HG02852 (cell line): ENCODE results near the gene CKAP2.
"Not testable (repeated sequence)": the region's sequence is repeated elsewhere in the genome, so short reads cannot be mapped to it uniquely, and the experiment has no call there.

Experiments used
- ATAC-seq: cut with Tn5 transposase; IDR thresholded peaks from one replicate; pipeline ENCODE4 v1.9.1; 2021; ENCODE audit warnings: mild to moderate bottlenecking, moderate library complexity; ENCODE audit not compliant: unreplicated experiment

The CKAP2 gene

DNA sequence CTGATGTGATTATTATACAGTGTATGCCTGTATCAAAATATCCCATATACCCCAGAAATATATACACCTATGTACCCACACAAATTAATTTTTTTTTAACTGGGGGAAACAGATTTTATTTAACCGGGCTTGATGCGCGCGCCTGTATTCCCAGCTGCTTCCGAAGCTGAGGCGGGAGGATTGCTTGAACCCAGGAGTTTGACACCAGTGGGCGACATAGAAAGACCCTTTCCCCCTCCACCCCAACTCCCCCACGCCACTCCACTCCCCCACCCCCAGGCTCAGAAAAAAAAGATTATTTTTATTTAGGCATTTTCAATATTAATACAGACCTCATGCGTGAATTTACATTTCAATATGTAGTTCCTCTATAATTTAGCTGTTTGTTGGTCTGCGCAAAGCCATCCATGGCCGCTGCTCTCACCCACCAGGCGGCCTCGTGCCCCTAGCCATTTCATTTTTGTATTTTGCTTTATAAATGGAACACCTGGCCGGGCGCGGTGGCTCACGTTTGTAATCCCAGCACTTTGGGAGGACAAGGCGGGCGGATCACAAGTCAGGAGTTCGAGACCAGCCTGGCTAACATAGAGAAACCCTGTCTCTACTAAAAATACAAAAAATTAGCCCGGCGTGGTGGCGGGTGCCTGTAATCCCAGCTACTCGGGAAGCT, 4.0 kb upstream of the CKAP2 start:
- ATAC-seq, result no peak

GRCh38 chr13:52452470-52452869, 2.8 kb upstream of the CKAP2 start:
- no peak for ATAC-seq

DNA sequence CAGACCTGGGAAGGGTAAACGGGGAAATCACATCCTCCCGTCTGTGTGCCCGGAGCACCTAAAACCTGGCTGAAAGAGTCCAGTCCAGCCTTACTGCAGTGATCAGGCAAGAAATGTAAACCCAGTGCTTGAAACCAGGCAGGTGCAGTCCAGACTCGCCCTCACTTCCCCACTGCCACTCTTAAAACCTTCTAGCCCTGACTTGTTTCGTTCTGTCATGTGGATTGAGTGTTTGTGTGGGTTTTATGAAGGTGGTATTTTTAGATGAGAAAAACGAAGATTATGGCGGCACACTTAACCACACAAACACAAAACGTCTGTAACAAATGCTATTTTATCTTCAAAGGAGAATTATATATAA, 839 bp upstream of the CKAP2 start:
- peak; percentile 28 for ATAC-seq

DNA sequence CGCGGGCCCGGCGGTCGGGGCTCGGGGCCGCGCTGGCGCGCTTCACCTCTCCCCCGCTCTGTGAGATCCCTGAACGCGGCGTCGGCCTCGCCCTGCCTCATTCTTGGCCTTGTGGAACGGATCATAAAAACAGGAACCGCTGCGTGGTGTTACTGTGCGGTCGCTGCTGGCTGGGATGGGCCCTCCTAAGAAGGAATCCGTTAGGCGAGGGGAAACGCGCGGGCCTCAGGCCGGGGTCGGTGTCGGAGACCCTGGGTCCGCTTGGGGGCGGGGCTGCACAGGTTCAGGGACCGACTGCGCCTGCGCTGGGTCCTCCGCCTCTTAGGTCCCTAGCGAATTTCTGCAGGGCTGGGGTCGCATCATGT, 381 bp downstream of the CKAP2 start:
- peak; percentile 24 for ATAC-seq

DNA sequence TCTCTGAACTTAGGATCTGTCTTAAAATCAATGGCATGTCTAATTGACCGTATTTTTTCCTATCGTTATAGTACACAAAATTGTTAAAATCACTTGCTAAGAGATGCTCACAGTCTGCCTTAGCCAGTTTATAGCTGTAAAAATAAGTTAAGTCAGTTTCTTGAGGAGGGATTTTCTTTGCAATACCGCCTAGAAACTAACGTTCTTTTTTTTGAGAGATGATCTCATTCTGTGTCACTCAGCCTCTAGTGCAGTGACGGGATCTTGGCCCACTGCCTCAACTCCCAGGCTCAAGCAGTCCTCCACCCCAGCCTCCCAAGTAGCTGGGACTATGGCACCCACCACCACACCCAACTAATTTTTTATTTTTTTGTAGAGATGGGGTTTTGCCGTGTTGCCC, 4.4 kb downstream of the CKAP2 start:
- ATAC-seq, result no peak

DNA sequence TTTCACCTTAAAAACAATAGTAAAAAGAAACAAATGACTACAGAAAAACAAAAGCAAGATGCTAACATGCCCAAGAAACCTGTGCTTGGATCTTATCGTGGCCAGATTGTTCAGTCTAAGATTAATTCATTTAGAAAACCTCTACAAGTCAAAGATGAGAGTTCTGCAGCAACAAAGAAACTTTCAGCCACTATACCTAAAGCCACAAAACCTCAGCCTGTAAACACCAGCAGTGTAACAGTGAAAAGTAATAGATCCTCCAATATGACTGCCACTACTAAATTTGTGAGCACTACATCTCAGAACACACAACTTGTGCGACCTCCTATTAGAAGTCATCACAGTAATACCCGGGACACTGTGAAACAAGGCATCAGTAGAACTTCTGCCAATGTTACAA, 6.0 kb downstream of the CKAP2 start:
- ATAC-seq, result peak; percentile 47

DNA sequence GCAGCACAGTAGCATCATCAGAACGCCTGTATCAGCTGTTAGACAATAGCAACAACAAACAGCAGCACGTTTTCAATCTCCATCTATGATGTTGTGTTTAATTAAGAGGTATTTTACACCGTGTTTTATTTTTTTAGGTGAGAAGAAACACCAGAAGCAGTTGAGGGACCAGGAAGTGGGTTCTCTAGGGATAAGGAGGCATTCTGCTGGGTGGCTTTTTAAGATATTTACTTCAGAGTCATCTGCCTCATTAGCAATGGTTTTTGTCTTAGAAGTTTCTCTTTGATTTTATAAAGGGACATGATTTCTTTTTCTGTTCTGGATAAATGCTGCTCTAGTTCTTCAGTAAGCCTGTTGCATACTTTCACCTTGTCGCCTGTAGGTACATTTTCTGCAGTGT, 8.2 kb downstream of the CKAP2 start:
- ATAC-seq, result no peak

- ATAC-seq, result not testable (repeated sequence)
These were observed 13.2 kb downstream of the CKAP2 start for GRCh38 chr13:52468487-52468886.

DNA sequence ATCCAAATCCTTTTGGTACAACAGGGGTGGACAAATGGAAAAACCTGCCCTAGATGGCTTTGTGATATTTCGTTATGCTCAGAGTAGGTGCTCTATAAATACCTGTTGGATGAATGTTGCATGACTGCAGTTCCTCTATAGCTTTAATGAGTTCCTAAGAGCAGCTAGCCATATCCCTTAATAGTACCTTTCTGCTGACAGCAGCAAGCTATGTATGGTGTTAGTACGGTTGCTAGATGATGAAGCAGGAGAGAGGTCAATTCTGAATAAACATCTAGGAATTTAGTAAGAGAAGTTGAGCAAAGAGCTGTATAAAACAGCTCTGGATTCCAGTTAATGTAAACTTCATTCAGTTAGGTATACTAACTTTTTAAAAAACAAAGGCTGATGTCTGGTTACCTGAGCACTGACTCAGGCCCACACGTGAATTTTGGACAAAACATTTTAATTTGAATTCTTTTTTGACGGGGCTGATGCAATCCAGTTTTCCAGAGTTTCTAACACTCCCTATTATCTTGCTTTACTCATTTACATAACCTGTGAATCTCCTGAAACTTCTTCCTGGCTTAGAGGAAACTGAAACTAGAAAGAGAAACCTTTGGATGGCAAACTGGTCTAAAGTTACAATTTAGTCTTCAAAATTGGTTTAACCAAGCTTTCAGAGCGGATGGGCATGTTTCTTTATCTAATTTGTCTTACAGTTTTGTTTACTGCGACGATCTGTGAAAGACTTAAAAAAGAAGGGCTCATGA, 25.6 kb downstream of the CKAP2 start:
- not testable (repeated sequence) for ATAC-seq

- not testable (repeated sequence) for ATAC-seq
These were observed 31.8 kb downstream of the CKAP2 start for GRCh38 chr13:52487078-52487477.

- not testable (repeated sequence) for ATAC-seq
These were observed 33.5 kb downstream of the CKAP2 start for GRCh38 chr13:52488763-52489162.

GRCh38 chr13:52491015-52491414, 35.7 kb downstream of the CKAP2 start:
- not testable (repeated sequence) for ATAC-seq

GRCh38 chr13:52494241-52494640, 39.0 kb downstream of the CKAP2 start:
- ATAC-seq, result not testable (repeated sequence)

DNA sequence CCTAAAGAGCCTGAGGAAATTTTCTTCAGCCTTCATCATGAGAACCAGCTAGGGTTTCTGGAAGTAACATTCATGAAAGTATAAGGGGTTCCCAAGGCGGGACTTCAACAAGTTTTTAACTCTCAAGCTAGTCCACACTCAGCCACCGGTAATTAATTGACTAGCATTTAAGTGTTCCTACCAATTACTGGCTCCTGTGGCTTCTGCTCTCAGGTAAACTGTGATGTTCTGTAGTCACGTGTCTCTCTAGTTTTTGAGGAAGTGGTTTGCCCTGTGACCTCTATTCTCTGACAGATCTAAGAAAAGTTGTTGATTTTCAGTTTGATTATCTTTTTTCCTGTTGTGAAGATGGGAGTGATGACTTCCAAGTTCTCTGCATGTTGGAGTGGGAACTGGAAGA, 42.7 kb downstream of the CKAP2 start:
- not testable (repeated sequence) for ATAC-seq

DNA sequence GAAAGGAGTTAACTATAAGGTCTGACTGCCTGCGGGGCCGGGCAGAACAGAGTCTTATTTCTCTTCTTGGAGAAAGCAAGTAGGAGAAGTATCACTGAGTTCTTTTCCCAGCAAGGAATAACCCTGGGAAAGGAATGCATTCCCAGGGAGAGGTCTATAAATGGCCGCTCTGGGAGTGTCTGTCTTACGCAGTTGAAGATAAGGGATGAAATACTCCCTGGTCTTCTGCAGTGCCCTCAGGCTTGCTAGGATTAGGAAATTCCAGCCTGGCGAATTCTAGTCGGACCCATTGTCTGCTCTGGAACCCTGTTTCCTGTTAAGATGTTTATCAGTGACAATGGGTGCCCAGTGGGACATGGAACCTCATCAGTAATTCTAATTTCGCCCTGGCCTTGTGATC, 47.0 kb downstream of the CKAP2 start:
- not testable (repeated sequence) for ATAC-seq

- ATAC-seq, result not testable (repeated sequence)
These were observed 50.6 kb downstream of the CKAP2 start for GRCh38 chr13:52505843-52506242.

DNA sequence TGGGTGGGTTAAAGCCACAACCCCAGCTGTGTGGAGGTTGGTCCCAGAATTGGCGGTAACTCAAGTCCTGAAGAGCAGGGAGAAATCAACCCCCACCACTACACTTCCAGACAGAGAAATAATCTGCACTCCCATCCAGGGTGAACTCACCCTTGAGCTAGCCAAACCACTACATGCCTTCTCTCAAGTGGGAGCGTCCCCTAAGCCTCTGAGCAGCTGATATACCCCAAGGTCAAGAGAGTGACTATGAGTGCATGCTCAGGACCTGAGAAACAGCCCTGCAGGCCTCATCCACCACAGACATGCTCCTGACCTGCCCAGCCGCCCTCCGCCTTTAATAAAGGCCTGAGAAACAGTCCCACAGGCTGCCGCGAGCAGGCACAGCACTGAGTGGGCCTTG, 54.3 kb downstream of the CKAP2 start:
- ATAC-seq, result not testable (repeated sequence)

- ATAC-seq, result not testable (repeated sequence)
These were observed 55.0 kb downstream of the CKAP2 start for GRCh38 chr13:52510221-52510797.

GRCh38 chr13:52511598-52511997, 56.3 kb downstream of the CKAP2 start:
- ATAC-seq, result not testable (repeated sequence)

GRCh38 chr13:52513957-52514596, 58.8 kb downstream of the CKAP2 start:
- ATAC-seq, result not testable (repeated sequence)

DNA sequence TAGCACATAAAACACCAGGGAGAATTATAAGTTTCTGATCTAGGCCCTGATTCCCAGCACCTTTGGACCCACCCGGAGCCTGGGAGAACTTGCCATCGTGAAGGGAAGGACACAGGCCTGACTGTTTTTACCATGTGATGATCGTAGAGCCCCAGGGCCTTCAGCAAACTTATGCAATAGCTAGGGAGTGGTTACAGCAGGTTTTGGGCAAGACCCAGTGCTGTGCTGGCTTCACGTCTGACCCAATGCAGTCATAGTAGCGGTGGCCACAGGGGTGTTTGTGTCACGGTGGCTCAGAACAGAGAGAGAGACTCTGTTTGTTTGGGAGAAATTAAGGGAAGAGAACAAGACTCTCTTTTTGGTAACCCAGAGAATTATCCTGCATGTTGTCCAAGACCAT, 68.0 kb downstream of the CKAP2 start:
- ATAC-seq, result not testable (repeated sequence)
